Testis (tissue), 2 donors: ENCODE results near the gene KBTBD12.

ENCODE experiments used
- CTCF ChIP-seq, 3 experiments: fragments of 450-650 bp in 2 of 3; fragments of 200-600 bp in 1 of 3; sonication (generic) in 1 of 3; IDR thresholded peaks; one replicate each; pipeline ENCODE4 v1.5.1; 2016 to 2019; ENCODE audit warnings: antibody characterized with exemption in 3 of 3, mild to moderate bottlenecking in 2 of 3, moderate library complexity in 1 of 3
- POLR2A ChIP-seq: fragments of 450-650 bp; IDR thresholded peaks from one replicate; pipeline ENCODE4 v1.6.1; 2017; ENCODE audit warnings: antibody characterized with exemption, mild to moderate bottlenecking, moderate library complexity

- TF ChIP-seq CTCF (IDR thresholded peaks at IDR 0.05) (no peak), POLR2A (no peak)
These were observed 52.3 kb downstream of the KBTBD12 start for GRCh38 chr3:127967316-127967715.
